Activated B cell treated with CpG ODN at 0.5 μM for 24 hours (primary cell): ENCODE measurements around the gene IRAK1. TPM values are rescaled to one million over a fixed set of nuclear protein-coding genes. Genes with fewer than 3 reads are reported as not detected.

ENCODE experiments used
- ATAC-seq: fragments of 200-7000 bp; cut with Tn5 transposase; one replicate; pipeline ENCODE4 v1.10.0; 2021; ENCODE audit warnings: low read depth, mild to moderate bottlenecking, moderate library complexity
- CTCF ChIA-PET: fragments of 350-600 bp; sonication (Branson Sonifier 250); formaldehyde crosslinking; loops from one replicate; lab custom pipeline; 2021; ENCODE audit warnings: antibody characterized with exemption; lab: Charles Lee
- POLR2A ChIA-PET: fragments of 350-600 bp; sonication (Branson Sonifier 250); formaldehyde crosslinking; loops from one replicate; lab custom pipeline; 2021; ENCODE audit warnings: antibody characterized with exemption; lab: Charles Lee
- DNase-seq: peaks from one replicate; pipeline ENCODE4 v3.0.0; 2022
- H3K27ac Mint-ChIP-seq: one replicate; pipeline ENCODE4 v1.8.0; 2020; ENCODE audit warnings: mixed read lengths
- H3K27me3 Mint-ChIP-seq: one replicate; pipeline ENCODE4 v1.8.0; 2021; ENCODE audit warnings: mixed read lengths
- H3K36me3 Mint-ChIP-seq: one replicate; pipeline ENCODE4 v1.8.0; 2021; ENCODE audit warnings: low read depth, mixed read lengths
- H3K4me1 Mint-ChIP-seq: one replicate; pipeline ENCODE4 v1.8.0; 2021; ENCODE audit warnings: mixed read lengths
- H3K4me3 Mint-ChIP-seq: one replicate; pipeline ENCODE4 v1.8.0; 2020; ENCODE audit warnings: mild to moderate bottlenecking, mixed read lengths
- H3K9me3 Mint-ChIP-seq: one replicate; pipeline ENCODE4 v1.8.0; 2020; ENCODE audit warnings: mixed read lengths
- CTCF ChIP-seq: fragments of 200-600 bp; IDR thresholded peaks from one replicate; pipeline ENCODE4 v1.8.0; 2022; ENCODE audit warnings: antibody characterized with exemption, mild to moderate bottlenecking
- intact Hi-C: fragments of 100-400 bp; cut with micrococcal nuclease; formaldehyde crosslinking; loops from one replicate; pipeline ENCODE4 v1.15.1; 2024
- total RNA-seq: library from RNA; stranded (reverse); gene quantifications from 2 replicates; pipeline ENCODE4 v1.2.3, GENCODE V29; 2022

IRAK1 gene
- total RNA-seq, 1 donor from 2014 or later, result 146 TPM

GRCh38 chrX:154040307-154040756 lies 20.6 kb upstream of the IRAK1 start:
- Mint-ChIP-seq H3K4me1 (peaks cover 41% of the 10 kb centered on the region), H3K4me3 (no peak overlapping the region), H3K27me3 (no peaks in the 10 kb centered on the region), H3K36me3 (peaks cover 33% of the 10 kb centered on the region), H3K9me3 (no peaks in the 10 kb centered on the region), H3K27ac (peak overlapping the region; percentile 25)
- intact Hi-C loops, result loop anchor here (2.0 kb wide), 1 partner anchor 20 kb away; no protein-coding TSS in a partner anchor
- POLR2A ChIA-PET, result interaction anchor here (0.6 kb wide), 1 partner anchor 285 kb away, joined by 6 read pairs; no protein-coding TSS in a partner anchor
- no peak for DNase-seq
- peak; percentile 37 for ATAC-seq
- no peak for TF ChIP-seq CTCF
- CTCF ChIA-PET, result interaction anchor here (1.0 kb wide), 1 partner anchor 11 kb away, joined by 4 read pairs; no protein-coding TSS in a partner anchor

- POLR2A ChIA-PET, result interaction anchor here (0.6 to 0.7 kb wide), 2 partner anchors 30 to 43 kb away, joined by 4 to 8 read pairs; no protein-coding TSS in a partner anchor
- Mint-ChIP-seq H3K9me3 (no peaks in the 10 kb centered on the region), H3K4me3 (no peak overlapping the region), H3K4me1 (peaks cover 41% of the 10 kb centered on the region), H3K27me3 (no peaks in the 10 kb centered on the region), H3K27ac (peak overlapping the region; percentile 21), H3K36me3 (peaks cover 35% of the 10 kb centered on the region)
- intact Hi-C loops, result no loop called here
- CTCF ChIA-PET, result no interaction called here
- TF ChIP-seq CTCF, result no peak
- DNase-seq (no peak), ATAC-seq (no peak)
These were observed 19.9 kb upstream of the IRAK1 start for GRCh38 chrX:154039577-154039976.

- Mint-ChIP-seq H3K4me1 (peaks cover 41% of the 10 kb centered on the region), H3K9me3 (no peaks in the 10 kb centered on the region), H3K27ac (no peak overlapping the region), H3K36me3 (peaks cover 31% of the 10 kb centered on the region), H3K27me3 (no peaks in the 10 kb centered on the region), H3K4me3 (no peak overlapping the region)
- ChIA-PET POLR2A (interaction anchor here (0.6 kb wide), 1 partner anchor 29 kb away, joined by 8 read pairs; no protein-coding TSS in a partner anchor), CTCF (no interaction called here)
- ATAC-seq, result no peak
- TF ChIP-seq CTCF, result no peak
- no peak for DNase-seq
- intact Hi-C loops, result no loop called here
These were observed 19.0 kb upstream of the IRAK1 start for GRCh38 chrX:154038656-154039055.

- no peak for TF ChIP-seq CTCF
- no peak for DNase-seq
- Mint-ChIP-seq H3K4me3 (no peak overlapping the region), H3K4me1 (peaks cover 41% of the 10 kb centered on the region), H3K27me3 (no peaks in the 10 kb centered on the region), H3K36me3 (peaks cover 31% of the 10 kb centered on the region), H3K9me3 (no peaks in the 10 kb centered on the region), H3K27ac (no peak overlapping the region)
- no peak for ATAC-seq
- ChIA-PET CTCF (no interaction called here), POLR2A (interaction anchor here (0.6 kb wide), 1 partner anchor 68 kb away, joined by 3 read pairs; no protein-coding TSS in a partner anchor)
- intact Hi-C loops, result no loop called here
These were observed 18.1 kb upstream of the IRAK1 start for GRCh38 chrX:154037754-154038153.

- Mint-ChIP-seq H3K27ac (no peak overlapping the region), H3K4me3 (no peak overlapping the region), H3K36me3 (peaks cover 40% of the 10 kb centered on the region), H3K27me3 (no peaks in the 10 kb centered on the region), H3K9me3 (no peaks in the 10 kb centered on the region), H3K4me1 (peaks cover 33% of the 10 kb centered on the region)
- ATAC-seq (no peak), DNase-seq (no peak)
- CTCF ChIA-PET, result no interaction called here
- TF ChIP-seq CTCF, result no peak
- intact Hi-C loops, result no loop called here
- POLR2A ChIA-PET, result no interaction called here
These were observed 16.8 kb upstream of the IRAK1 start for GRCh38 chrX:154036513-154036912.
